HFF-Myc (cell line): ENCODE data around the gene GYPC.

Experiments used
- DNase-seq: peaks from one replicate; pipeline ENCODE4 v3.0.0-alpha.2; 2011; ENCODE audit warnings: low read depth; ENCODE audit errors: extremely low read depth
- H3K4me3 ChIP-seq: replicated peaks from 2 replicates; pipeline ENCODE4 v1.5.1; 2011; ENCODE audit warnings: low read depth, mild to moderate bottlenecking, control low read depth, low read length
- CTCF ChIP-seq: IDR thresholded peaks from 2 replicates; pipeline ENCODE4 v1.5.1; 2012; ENCODE audit warnings: mild to moderate bottlenecking, low read depth, low read length, control low read depth; ENCODE audit errors: missing control alignments

GYPC gene

GRCh38 chr2:126655500-126656430 lies at the start of gene GYPC:
Gene GYPC, plus strand, starts transcription at chr2:126656158. Its CDS starts 106 bp downstream, at chr2:126656264.
- TF ChIP-seq CTCF: no peak
- no peak for DNase-seq
- peak within 1 kb of the TSS; percentile 69 for H3K4me3 ChIP-seq

GRCh38 chr2:126614524-126615227 lies 41.3 kb upstream of the GYPC start:
- peak; percentile 25 for DNase-seq
- TF ChIP-seq CTCF: no peak
- H3K4me3 ChIP-seq: no peak overlapping the region

GRCh38 chr2:126616606-126617069 lies 39.3 kb upstream of the GYPC start:
- no peak overlapping the region for H3K4me3 ChIP-seq
- DNase-seq: no peak
- no peak for TF ChIP-seq CTCF

- no peak for DNase-seq
- no peak for TF ChIP-seq CTCF
- H3K4me3 ChIP-seq: no peak overlapping the region
Observed at GRCh38 chr2:126620302-126620701, 35.7 kb upstream of the GYPC start.

GRCh38 chr2:126623000-126623399 lies 33.0 kb upstream of the GYPC start:
- no peak for DNase-seq
- no peak for TF ChIP-seq CTCF
- H3K4me3 ChIP-seq: no peak overlapping the region

- H3K4me3 ChIP-seq: no peak overlapping the region
- no peak for TF ChIP-seq CTCF
- no peak for DNase-seq
Observed at GRCh38 chr2:126627643-126628042, 28.3 kb upstream of the GYPC start.
